Middle frontal gyrus (tissue), 1 donor: Measurements from ENCODE around the gene THBS2.
"Not testable (repeated sequence)": the region's sequence is repeated elsewhere in the genome, so short reads cannot be mapped to it uniquely, and the experiment has no call there.

Experiments
- DNase-seq: peaks from one replicate; pipeline ENCODE4 v3.0.0-alpha.2; 2015; ENCODE audit warnings: low spot score; ENCODE audit errors: extremely low spot score

Gene THBS2

DNA sequence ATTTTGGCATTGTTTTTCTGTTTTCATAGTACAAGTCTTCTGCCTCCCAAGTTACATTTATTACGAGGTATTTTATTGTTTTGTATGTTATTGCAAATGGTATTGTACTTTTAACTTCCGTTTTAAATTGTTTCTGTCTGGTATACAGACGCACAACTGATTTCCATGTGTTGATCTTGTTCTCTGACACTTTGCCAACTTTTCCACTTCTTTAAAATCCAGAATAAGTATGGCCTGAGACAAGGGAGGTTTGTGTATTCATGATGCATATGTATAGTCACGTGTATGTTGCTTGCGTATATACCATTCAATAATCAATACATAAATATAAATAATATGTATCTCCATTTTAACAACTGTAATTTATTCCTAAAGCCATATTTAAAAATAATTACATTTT lies 41.2 kb downstream of the THBS2 start:
- no peak for DNase-seq

- no peak for DNase-seq
Measured at GRCh38 chr6:169211881-169212280, 41.8 kb downstream of the THBS2 start.

DNA sequence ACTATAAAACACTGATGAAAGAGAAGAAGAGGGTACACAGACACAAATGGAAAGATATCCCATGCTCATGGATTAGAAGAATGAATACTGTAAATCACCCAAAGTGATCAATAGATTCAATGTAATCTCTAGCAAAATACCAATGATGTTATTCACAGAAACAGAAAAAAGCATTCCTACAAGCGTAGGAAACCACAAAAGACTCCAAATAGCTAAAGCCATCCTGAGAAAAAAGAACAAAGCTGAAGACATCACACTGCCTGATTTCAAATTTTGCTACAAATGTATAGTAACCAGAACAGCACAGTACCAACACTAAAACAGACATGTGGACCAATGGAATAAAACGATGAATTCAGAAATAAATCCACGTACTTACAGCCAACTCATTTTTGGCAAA lies 43.0 kb downstream of the THBS2 start:
- DNase-seq = no peak

GRCh38 chr6:169208011-169208410 lies 45.6 kb downstream of the THBS2 start:
- no peak for DNase-seq

GRCh38 chr6:169207482-169207881 lies 46.2 kb downstream of the THBS2 start:
- no peak for DNase-seq

DNA sequence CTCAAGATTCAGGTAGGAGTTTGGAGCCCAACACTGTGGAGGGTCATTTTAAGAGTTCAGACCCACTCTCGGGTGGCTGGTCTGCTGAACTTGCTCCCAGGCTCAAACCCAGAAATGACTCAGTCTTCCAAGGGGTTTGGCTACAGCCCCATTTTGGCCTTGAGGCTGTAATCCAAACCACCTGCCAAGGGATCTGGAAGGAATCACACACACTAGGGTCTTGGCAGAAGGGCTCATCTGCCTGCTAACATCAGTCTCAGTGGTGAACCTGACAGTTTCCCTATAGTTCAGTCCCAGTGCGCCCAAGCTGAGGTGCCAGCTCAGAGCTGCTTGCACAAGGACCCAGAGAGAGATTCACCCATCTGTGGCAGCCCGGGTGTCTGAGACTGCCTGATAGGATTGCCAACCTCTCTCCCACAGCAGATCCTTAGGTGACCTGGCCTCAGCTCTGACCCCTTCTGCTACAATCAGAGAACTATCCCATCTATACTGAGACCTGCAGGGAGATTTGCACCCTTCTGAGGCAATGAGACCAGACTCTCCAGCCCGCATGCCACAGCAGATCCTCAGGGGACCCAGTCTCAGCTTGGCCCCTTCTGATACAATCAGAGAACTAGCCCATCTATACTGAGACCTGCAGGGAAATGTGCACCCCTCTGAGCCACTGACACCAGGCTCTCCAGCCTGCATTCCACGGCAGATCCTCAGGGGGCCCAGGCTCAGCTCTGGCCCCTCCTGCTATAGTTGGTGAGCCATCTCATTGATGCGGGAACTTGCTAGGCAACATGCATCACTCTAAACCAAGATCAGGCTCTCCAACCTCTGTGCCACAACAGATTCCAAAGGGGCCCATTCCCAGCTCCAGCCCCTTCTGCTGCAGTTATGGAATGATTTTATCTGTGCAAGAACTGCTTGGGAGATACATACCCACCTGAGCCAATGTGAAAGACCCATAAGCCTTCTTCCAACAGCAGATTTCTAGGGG lies 48.2 kb downstream of the THBS2 start:
- DNase-seq = no peak

DNA sequence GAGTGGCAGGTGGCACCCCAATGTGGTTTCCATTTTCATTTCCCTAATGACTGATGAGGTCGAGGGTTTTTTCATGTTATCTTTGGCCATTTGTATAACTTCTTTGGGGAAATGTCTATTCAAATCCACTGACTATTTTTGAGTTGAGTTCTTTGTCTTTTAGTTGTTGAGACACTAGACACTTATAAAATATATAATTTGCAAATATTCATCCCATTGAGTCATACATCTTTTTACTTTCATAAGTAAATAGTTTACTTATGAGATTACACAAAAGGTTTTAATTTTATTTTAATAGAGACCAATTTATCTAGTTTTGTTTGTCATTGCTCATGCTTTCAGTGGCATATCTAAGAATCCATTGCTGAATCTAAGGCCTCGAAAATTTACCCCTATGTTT lies 49.5 kb downstream of the THBS2 start:
- DNase-seq = no peak

- no peak for DNase-seq
Measured at GRCh38 chr6:169201985-169202384, 51.7 kb downstream of the THBS2 start.

DNA sequence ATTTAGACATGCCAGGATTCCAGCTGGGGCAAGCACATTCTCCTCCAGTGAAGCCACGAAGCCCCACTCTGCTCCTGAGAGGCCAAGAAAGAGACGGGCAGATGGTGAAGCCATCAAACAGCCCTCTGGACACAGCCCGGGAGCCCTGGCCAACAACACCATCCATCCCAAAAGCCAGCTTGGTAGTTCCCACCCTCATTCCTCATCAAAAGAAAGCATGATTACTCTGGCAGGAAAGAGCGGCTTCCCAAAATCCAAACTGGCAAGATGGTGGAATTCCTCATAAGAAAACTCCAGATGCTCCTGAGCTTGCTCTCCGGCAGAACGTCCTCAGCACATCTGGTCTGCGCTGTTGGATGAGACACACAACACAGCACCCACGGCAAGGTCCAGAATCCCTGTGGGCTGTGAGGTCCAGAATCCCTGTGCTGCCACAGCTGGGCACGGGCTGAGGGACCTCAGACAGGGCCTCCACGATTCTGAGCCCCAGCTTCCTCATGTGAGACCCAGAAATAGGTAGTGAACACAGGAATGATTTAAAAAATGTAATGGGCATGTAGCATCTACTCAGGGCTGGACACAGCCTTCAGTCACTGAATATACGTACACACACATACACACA lies 52.6 kb downstream of the THBS2 start:
- DNase-seq = no peak

DNA sequence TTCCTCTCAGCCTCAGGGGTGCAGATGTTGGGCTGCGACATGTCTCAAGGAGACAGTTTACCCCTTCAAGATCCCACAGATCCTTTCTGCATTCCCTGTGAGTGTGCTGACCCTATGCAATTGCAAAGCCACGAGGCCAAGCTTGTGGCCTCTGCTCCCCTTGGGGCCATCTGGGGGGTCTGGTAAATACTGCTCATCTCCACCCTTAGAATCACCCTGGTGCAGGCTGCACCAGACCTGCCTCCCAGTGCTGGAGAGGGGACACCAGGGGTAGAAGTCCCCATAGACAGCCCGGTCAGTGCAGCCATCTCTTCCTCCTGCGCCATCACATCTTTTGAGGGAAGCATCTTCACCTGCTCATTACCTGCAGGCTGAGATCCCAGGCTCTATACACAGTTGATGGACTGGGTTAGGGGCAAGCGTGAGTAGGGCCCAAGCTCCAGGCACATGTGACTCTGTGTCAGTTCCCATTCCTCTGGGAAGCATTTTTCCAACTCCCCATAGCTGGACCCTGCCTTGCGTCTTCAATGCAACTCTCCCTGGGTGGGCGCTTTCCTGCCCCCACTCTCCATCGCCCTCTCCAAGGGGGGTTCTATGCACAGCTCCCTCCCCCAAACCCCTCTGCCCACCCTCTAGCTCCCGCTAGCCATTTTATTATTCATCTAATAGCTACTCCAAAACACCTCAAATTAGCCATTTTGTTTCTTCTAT lies 53.9 kb downstream of the THBS2 start:
- no peak for DNase-seq

DNA sequence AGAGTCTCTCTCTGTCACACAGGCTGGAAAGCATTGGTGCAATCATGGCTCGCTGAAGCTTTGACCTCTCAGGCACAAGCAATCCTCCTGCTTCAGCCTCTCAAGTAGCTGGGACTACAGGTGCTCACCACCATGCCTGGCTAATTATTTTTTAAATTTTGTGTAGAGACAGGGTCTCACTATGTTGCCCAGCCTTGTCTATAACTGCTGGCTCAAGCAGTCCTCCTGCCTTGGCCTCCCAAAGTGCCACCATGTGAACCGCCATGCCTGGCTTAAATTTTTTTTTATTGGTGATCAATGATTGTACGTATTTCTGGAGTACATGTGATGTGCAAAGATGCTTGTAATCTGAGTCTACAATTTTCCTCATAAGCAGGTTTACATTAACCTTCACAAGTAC lies 54.8 kb downstream of the THBS2 start:
- no peak for DNase-seq

- DNase-seq = not testable (repeated sequence)
Measured at GRCh38 chr6:169197929-169198328, 55.7 kb downstream of the THBS2 start.

DNA sequence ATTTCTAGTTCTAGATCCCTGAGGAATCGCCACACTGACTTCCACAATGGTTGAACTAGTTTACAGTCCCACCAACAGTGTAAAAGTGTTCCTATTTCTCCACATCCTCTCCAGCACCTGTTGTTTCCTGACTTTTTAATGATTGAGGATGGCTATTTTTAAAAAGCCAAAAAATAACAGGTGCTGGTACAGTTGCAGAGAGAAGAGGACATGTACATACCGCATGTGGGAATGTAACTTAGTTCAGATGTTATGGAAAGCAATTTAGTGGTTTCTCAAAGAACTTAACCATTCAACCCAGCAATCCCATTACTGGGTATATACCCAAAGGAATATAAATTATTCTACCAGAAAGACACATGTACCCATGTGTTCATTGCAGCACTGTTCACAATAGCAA lies 57.4 kb downstream of the THBS2 start:
- DNase-seq = not testable (repeated sequence)

- no peak for DNase-seq
Measured at GRCh38 chr6:169194737-169195136, 58.9 kb downstream of the THBS2 start.

- DNase-seq = no peak
Measured at GRCh38 chr6:169190970-169191369, 62.7 kb downstream of the THBS2 start.

- DNase-seq = no peak
Measured at GRCh38 chr6:169190144-169190584, 63.5 kb downstream of the THBS2 start.

GRCh38 chr6:169189686-169190085 lies 64.0 kb downstream of the THBS2 start:
- no peak for DNase-seq

DNA sequence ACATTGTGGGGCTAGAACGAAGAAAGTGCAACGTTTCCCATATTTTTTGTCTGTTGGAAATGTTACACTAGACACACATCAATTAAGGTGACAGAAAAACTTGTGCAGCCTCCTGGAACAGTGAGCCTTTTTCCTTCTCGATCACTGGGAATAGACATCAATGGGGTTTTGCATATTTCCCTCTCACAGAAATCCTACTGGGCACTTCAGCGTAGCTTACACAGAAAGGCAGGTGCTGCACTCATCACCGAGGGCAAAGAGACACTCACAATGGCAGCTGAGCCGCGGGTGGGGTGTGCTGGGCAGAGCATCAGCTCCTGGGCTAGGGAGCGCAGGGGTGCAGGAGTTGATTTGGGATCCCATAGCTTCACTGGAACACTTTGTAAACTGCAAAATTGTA lies 64.5 kb downstream of the THBS2 start:
- no peak for DNase-seq

DNA sequence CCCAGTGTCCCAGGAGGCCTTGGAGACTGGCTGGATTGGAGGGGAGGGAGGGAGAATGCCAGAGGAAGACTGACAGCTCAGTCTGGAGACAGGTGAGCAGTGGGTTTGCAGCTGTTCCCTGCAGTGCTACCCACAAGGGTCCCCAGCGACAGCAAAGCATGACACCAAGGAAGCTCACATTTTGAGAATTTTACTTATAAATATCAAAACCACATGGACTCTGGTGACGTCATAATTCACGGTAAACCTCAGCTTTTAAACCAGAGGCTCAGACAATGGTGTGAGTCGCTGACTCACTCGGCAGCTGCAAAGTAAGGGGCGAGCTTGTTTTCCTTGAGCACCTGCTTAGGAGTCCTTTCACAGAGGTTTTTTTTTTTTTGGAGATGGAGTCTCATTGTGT lies 65.2 kb downstream of the THBS2 start:
- DNase-seq = no peak

- no peak for DNase-seq
Measured at GRCh38 chr6:169188051-169188470, 65.6 kb downstream of the THBS2 start.

GRCh38 chr6:169186496-169187169 lies 67.0 kb downstream of the THBS2 start:
- DNase-seq = no peak
